GM12878 (cell line): Measurements from ENCODE around the gene FGD1. TPM values are rescaled to one million over a fixed set of nuclear protein-coding genes. Genes with fewer than 3 reads are reported as not detected.

Source experiments
- ATAC-seq: fragments of 200-7000 bp; cut with Tn5 transposase; 3 replicates; pipeline ENCODE4 v1.9.1; 2020; ENCODE audit warnings: mild to moderate bottlenecking, moderate library complexity
- BruUV-seq: library from RNA; stranded (reverse); fragments of 400-500 nt; replicated peaks from 2 replicates; lab custom pipeline; 2021; lab: Mats Ljungman, UMichigan
- CTCF ChIA-PET: fragments of 300-600 bp; sonication (Branson Sonifier 250); formaldehyde crosslinking; extraction: SDS; loops from one replicate; lab custom pipeline; 2021; ENCODE audit warnings: inconsistent platforms; lab: Yijun Ruan, JAX
- POLR2A ChIA-PET: fragments of 350-600 bp; formaldehyde crosslinking; extraction: SDS; loops from one replicate; lab custom pipeline; 2021; ENCODE audit warnings: inconsistent platforms; lab: Charles Lee
- RAD21 ChIA-PET: fragments of 300-600 bp; sonication (Branson Sonifier 250); formaldehyde crosslinking; loops from one replicate; lab custom pipeline; 2023; ENCODE audit warnings: antibody characterized with exemption; ENCODE audit not compliant: unreplicated experiment; lab: Charles Lee
- SMC1A ChIA-PET: fragments of 300-600 bp; sonication (Branson Sonifier 250); formaldehyde crosslinking; loops from one replicate; lab custom pipeline; 2023; ENCODE audit not compliant: unreplicated experiment, uncharacterized antibody; lab: Charles Lee
- DNase-seq: peaks from one replicate; pipeline ENCODE4 v3.0.0-alpha.2; 2011; ENCODE audit warnings: low read depth, low spot score
- FAIRE-seq: peaks from 3 replicates; lab custom pipeline; 2011; peaks lifted over from hg19 to GRCh38; lab: Jason Lieb, UNC
- H2AFZ ChIP-seq: 2 replicates; pipeline ENCODE4 v1.6.0; 2011; ENCODE audit warnings: low read depth, low read length, control low read depth; ENCODE audit not compliant: control insufficient read depth
- H3K27ac ChIP-seq: 2 replicates; pipeline ENCODE4 v1.5.1; 2011; ENCODE audit warnings: control low read depth; ENCODE audit not compliant: control insufficient read depth, insufficient read depth
- H3K27me3 ChIP-seq, 2 experiments: replicated peaks in 1 of 2; 2 replicates each; pipeline versions ENCODE4 v1.6.0 to v1.6.1; 2011; ENCODE audit warnings: low read length in 1 of 2; ENCODE audit not compliant: control insufficient read depth in 2 of 2, insufficient read depth in 2 of 2
- H3K36me3 ChIP-seq, 2 experiments: 2 replicates each; pipeline ENCODE4 v1.5.1; 2011; ENCODE audit warnings: low read length in 1 of 2; ENCODE audit not compliant: control insufficient read depth in 2 of 2, insufficient read depth in 2 of 2
- H3K4me1 ChIP-seq: 2 replicates; pipeline ENCODE4 v1.6.1; 2011; ENCODE audit warnings: mild to moderate bottlenecking, low read length, moderate library complexity, mixed read lengths; ENCODE audit not compliant: control insufficient read depth, insufficient read depth
- H3K4me2 ChIP-seq: 2 replicates; pipeline ENCODE4 v1.6.0; 2011; ENCODE audit warnings: control low read depth; ENCODE audit not compliant: control insufficient read depth, insufficient read depth
- H3K4me3 ChIP-seq: fragments of 200-600 bp; sonication (generic); 2 replicates; pipeline ENCODE4 v1.5.1; 2016
- H3K79me2 ChIP-seq: 2 replicates; pipeline ENCODE4 v1.6.0; 2011; ENCODE audit warnings: low read length; ENCODE audit not compliant: control insufficient read depth, insufficient read depth
- H3K9ac ChIP-seq: 2 replicates; pipeline ENCODE4 v1.8.0; 2011; ENCODE audit warnings: low read length, control low read depth, mixed read lengths; ENCODE audit not compliant: control insufficient read depth, insufficient read depth
- H3K9me3 ChIP-seq: replicated peaks from 3 replicates; pipeline ENCODE4 v1.5.1; 2011; ENCODE audit warnings: mild to moderate bottlenecking, low read length; ENCODE audit not compliant: control insufficient read depth, insufficient read depth
- H4K20me1 ChIP-seq: 2 replicates; pipeline ENCODE4 v1.6.0; 2011; ENCODE audit not compliant: control insufficient read depth, insufficient read depth
- ATF7 ChIP-seq: fragments of 450-650 bp; IDR thresholded peaks from 2 replicates; pipeline ENCODE4 v1.6.1; 2016; ENCODE audit warnings: low read depth, mild to moderate bottlenecking
- ETV6 ChIP-seq, 2 experiments: fragments of 450-650 bp in 1 of 2; IDR thresholded peaks in 1 of 2; conservative IDR thresholded peaks in 1 of 2; 2 replicates each; pipeline ENCODE4 v1.6.1; 2014; ENCODE audit warnings: antibody characterized with exemption in 1 of 2, borderline replicate concordance in 1 of 2, low read depth in 1 of 2, mild to moderate bottlenecking in 1 of 2, moderate library complexity in 1 of 2
- HDAC2 ChIP-seq: fragments of 200-600 bp; sonication (generic); IDR thresholded peaks from 2 replicates; pipeline ENCODE4 v1.6.1; 2017
- HDGF ChIP-seq: fragments of 450-650 bp; IDR thresholded peaks from 2 replicates; pipeline ENCODE4 v1.6.1; 2016; ENCODE audit warnings: antibody characterized with exemption
- IRF4 ChIP-seq: IDR thresholded peaks from 2 replicates; pipeline ENCODE4 v1.6.1; 2011; ENCODE audit warnings: low read depth, low read length
- MTA2 ChIP-seq: fragments of 450-650 bp; IDR thresholded peaks from 2 replicates; pipeline ENCODE4 v1.6.1; 2016; ENCODE audit warnings: low read depth, mild to moderate bottlenecking, moderate library complexity
- NR2C1 ChIP-seq: fragments of 450-650 bp; IDR thresholded peaks from 2 replicates; pipeline ENCODE4 v1.6.1; 2017; ENCODE audit warnings: antibody characterized with exemption, mild to moderate bottlenecking, moderate library complexity
- PAX8 ChIP-seq: fragments of 450-650 bp; IDR thresholded peaks from 2 replicates; pipeline ENCODE4 v1.6.1; 2017; ENCODE audit warnings: mild to moderate bottlenecking, moderate library complexity
- POLR2AphosphoS2 ChIP-seq: IDR thresholded peaks from 2 replicates; pipeline ENCODE4 v1.6.1; 2011; ENCODE audit warnings: low read depth, mild to moderate bottlenecking, low read length, improper control_type of control experiment, moderate library complexity
- WRNIP1 ChIP-seq: IDR thresholded peaks from 2 replicates; pipeline ENCODE4 v1.6.1; 2011; ENCODE audit warnings: low read depth, low read length, improper control_type of control experiment, borderline replicate concordance
- ZNF207 ChIP-seq: fragments of 450-650 bp; IDR thresholded peaks from 2 replicates; pipeline ENCODE4 v1.6.1; 2014; ENCODE audit warnings: antibody characterized with exemption, mild to moderate bottlenecking, borderline replicate concordance
- ZNF384 ChIP-seq: IDR thresholded peaks from 2 replicates; pipeline ENCODE4 v1.6.1; 2012; ENCODE audit warnings: low read depth, mild to moderate bottlenecking, low read length, improper control_type of control experiment, borderline replicate concordance
- WGBS: methylation state at CpG from one replicate; pipeline ENCODE4 v1.1.6; 2016; ENCODE audit warnings: low lambda C conversion rate; ENCODE audit not compliant: insufficient replicate concordance, insufficient coverage; ENCODE audit errors: missing lambda C conversion rate; 5-methylcytosine and 5-hydroxymethylcytosine counted together
- in situ Hi-C: fragments of 300-500 bp; cut with MboI; formaldehyde crosslinking; loops from 9 replicates; pipeline ENCODE4 v1.14.3; 2018; ENCODE audit warnings: mixed read lengths
- intact Hi-C: fragments of 100-400 bp; cut with micrococcal nuclease; formaldehyde crosslinking; loops from one replicate; pipeline ENCODE4 v1.14.2; 2022; ENCODE audit not compliant: unreplicated experiment
- polyA plus RNA-seq, 11 experiments: library from polyadenylated mRNA; depleted of rRNA in 4 of 11; unstranded in 6 of 11; stranded (reverse) in 5 of 11; fragments of >200 nt; fragmentation: Nextera tagmentation in 4 of 11; fragmentation: Illumina TruSeq in 1 of 11; extraction: Ambion mirVana in 4 of 11; extraction: Trizol in 1 of 11; gene quantifications; 1 replicate in 1 of 11; 2 replicates in 10 of 11; pipeline versions ENCODE4 v1.2.1 to v1.2.3, GENCODE V29; 2011 to 2016; ENCODE audit warnings: inconsistent platforms in 2 of 11, missing spikeins in 2 of 11, low read depth in 1 of 11
- total RNA-seq, 4 experiments: library from RNA; depleted of rRNA in 3 of 4; stranded (reverse); fragments of >200 nt in 3 of 4; fragmentation: Illumina TruSeq in 1 of 4; extraction: Trizol in 1 of 4; gene quantifications; 2 replicates each; pipeline versions ENCODE4 v1.2.1 to v1.2.3, GENCODE V29; 2013 to 2021
- TF ChIP-seq, protein P1 (sequence below): fragments of 450-650 bp; formaldehyde crosslinking; IDR thresholded peaks from 2 replicates; pipeline ENCODE4 v1.4.0; 2022; ENCODE audit warnings: mild to moderate bottlenecking, moderate library complexity
- TF ChIP-seq, protein P2 (sequence below): fragments of 450-650 bp; IDR thresholded peaks from 2 replicates; pipeline ENCODE4 v1.6.1; 2018; ENCODE audit warnings: borderline replicate concordance, mild to moderate bottlenecking; ENCODE audit not compliant: partially characterized antibody
- TF ChIP-seq, protein P3 (sequence below): IDR thresholded peaks from 2 replicates; pipeline ENCODE4 v1.6.1; 2012; ENCODE audit warnings: low read depth, low read length, improper control_type of control experiment

Gene FGD1
- total and polyA plus RNA-seq, 10 of the 15 experiments (the other 5 are each of a cell fraction or from before 2014, with no cell fraction given): 0.05 to 0.50 (median 0.45) TPM; not detected in 7

DNA sequence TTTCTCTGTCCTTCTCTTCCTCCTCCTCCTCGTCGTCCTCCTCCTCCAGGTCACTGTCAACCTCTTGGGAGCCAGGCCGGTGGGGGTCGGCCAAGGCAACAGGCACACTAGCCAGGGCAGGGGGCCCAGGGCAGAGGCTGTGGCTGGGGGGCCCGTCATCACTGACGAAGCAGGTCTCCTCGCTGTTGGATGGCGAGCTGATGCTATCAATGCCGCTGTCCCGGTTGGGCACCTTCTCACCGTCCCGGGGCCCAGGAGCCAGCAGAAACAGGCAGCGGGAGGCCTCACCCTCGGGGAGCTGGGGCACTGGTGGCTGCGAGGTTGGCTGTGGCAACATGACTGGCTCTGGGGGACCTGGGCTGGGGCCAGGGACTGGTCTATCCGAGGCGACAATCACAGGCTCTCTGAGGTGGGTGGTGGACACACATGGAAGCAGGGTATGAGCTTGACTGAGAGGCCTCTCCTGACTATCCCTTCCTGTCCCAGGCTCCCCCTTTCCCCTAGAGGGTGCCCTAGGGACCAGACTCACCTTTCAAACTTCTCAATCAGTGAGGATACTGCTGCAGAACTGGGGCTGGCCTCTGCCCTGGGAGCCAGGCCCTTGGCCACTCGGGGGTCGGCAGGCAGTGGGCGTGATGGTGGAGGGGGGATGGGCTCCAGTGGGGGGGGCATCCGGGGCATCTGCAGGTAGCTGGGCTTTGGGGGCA, 25.8 kb downstream of the FGD1 start:
- no peaks in the 10 kb centered on the region for H3K36me3 ChIP-seq
- no TSS peak for BruUV-seq

More for the DNA sequence above, 25.8 kb downstream of the FGD1 start:
- H3K79me2 ChIP-seq: no peaks in the 10 kb centered on the region
- H3K27me3 ChIP-seq: no peaks in the 10 kb centered on the region
- no peak for FAIRE-seq
- H3K4me2 ChIP-seq: no peak overlapping the region
- intact Hi-C loops: no loop called here
- H3K4me3 ChIP-seq: no peak overlapping the region
- SMC1A ChIA-PET: no interaction called here
- no peak overlapping the region for H3K27ac ChIP-seq
- no peak for TF ChIP-seq ATF7
- TF ChIP-seq WRNIP1: no peak
- no peak for TF ChIP-seq HDGF
- TF ChIP-seq POLR2AphosphoS2: no peak
- TF ChIP-seq IRF4: no peak
- TF ChIP-seq, protein P1, sequence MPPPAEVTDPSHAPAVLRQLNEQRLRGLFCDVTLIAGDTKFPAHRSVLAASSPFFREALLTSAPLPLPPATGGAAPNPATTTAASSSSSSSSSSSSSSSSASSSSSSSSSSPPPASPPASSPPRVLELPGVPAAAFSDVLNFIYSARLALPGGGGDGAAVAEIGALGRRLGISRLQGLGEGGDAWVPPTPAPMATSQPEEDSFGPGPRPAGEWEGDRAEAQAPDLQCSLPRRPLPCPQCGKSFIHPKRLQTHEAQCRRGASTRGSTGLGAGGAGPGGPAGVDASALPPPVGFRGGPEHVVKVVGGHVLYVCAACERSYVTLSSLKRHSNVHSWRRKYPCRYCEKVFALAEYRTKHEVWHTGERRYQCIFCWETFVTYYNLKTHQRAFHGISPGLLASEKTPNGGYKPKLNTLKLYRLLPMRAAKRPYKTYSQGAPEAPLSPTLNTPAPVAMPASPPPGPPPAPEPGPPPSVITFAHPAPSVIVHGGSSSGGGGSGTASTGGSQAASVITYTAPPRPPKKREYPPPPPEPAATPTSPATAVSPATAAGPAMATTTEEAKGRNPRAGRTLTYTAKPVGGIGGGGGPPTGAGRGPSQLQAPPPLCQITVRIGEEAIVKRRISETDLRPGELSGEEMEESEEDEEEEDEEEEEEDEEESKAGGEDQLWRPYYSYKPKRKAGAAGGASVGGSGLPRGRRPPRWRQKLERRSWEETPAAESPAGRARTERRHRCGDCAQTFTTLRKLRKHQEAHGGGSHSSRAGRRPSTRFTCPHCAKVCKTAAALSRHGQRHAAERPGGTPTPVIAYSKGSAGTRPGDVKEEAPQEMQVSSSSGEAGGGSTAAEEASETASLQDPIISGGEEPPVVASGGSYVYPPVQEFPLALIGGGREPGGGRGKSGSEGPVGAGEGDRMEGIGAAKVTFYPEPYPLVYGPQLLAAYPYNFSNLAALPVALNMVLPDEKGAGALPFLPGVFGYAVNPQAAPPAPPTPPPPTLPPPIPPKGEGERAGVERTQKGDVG (CRISPR knock-in tag): no peak
- TF ChIP-seq ZNF207: no peak
- TF ChIP-seq MTA2: no peak
- no peak for TF ChIP-seq ZNF384
- no peak for TF ChIP-seq NR2C1
- no peak for TF ChIP-seq ETV6 (conservative IDR thresholded peaks at IDR 0.05 in 1 of 2, IDR thresholded peaks at IDR 0.05 in 1 of 2; ENCODE audit: borderline replicate concordance in 1 of 2, low read depth in 1 of 2)
- TF ChIP-seq, protein P2, sequence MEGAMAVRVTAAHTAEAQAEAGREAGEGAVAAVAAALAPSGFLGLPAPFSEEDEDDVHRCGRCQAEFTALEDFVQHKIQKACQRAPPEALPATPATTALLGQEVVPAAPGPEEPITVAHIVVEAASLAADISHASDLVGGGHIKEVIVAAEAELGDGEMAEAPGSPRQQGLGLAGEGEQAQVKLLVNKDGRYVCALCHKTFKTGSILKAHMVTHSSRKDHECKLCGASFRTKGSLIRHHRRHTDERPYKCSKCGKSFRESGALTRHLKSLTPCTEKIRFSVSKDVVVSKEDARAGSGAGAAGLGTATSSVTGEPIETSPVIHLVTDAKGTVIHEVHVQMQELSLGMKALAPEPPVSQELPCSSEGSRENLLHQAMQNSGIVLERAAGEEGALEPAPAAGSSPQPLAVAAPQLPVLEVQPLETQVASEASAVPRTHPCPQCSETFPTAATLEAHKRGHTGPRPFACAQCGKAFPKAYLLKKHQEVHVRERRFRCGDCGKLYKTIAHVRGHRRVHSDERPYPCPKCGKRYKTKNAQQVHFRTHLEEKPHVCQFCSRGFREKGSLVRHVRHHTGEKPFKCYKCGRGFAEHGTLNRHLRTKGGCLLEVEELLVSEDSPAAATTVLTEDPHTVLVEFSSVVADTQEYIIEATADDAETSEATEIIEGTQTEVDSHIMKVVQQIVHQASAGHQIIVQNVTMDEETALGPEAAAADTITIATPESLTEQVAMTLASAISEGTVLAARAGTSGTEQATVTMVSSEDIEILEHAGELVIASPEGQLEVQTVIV: no peak
- no peak for TF ChIP-seq HDAC2
- TF ChIP-seq, protein P3, sequence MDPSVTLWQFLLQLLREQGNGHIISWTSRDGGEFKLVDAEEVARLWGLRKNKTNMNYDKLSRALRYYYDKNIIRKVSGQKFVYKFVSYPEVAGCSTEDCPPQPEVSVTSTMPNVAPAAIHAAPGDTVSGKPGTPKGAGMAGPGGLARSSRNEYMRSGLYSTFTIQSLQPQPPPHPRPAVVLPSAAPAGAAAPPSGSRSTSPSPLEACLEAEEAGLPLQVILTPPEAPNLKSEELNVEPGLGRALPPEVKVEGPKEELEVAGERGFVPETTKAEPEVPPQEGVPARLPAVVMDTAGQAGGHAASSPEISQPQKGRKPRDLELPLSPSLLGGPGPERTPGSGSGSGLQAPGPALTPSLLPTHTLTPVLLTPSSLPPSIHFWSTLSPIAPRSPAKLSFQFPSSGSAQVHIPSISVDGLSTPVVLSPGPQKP: no peak
- no peak for TF ChIP-seq PAX8
- no peak for ATAC-seq
- H2AFZ ChIP-seq: no peak overlapping the region
- in situ Hi-C loops: no loop called here
- RAD21 ChIA-PET: no interaction called here
- H3K9me3 ChIP-seq: no peaks in the 10 kb centered on the region
- no peaks in the 10 kb centered on the region for H4K20me1 ChIP-seq
- no peaks in the 10 kb centered on the region for H3K4me1 ChIP-seq
- WGBS: 46% methylated on average over 19 of the region's 21 CpGs
- CTCF ChIA-PET: no interaction called here
- H3K9ac ChIP-seq: no peak overlapping the region
- POLR2A ChIA-PET: no interaction called here
- DNase-seq: no peak
